Measurements from ENCODE around the gene UBE2J1. TPM values are rescaled to one million over a fixed set of nuclear protein-coding genes. Genes with fewer than 3 reads are reported as not detected.

UBE2J1 gene
- total and polyA plus RNA-seq, 9 of the 15 experiments (the other 6 are each of a cell fraction or from before 2014, with no cell fraction given) = 11.6 to 32.6 (median 22.0) TPM

DNA sequence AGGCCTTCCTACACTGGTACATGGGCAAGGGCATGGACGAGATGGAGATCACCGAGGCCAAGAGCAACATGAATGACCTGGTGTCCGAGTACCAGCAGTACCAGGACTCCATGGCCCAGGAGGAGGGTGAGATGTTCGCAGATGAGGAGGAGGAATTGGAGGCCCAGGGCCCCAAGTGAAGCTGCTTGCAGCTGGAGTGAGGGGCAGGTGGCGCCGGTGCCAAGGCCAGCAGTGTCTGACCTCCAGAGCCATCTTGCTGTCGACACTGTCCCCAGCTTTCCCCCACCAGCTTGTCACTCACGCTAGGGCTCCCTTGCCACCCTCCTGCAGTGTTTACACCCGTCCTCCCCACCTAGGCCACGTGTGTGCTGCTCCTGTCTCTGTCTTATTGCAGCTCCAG lies 49.6 kb downstream of the UBE2J1 start (continued):
- TF ChIP-seq ZNF282 (CRISPR knock-in tag; IDR thresholded peaks at IDR 0.05) (no peak), PHTF2 (CRISPR knock-in tag; IDR thresholded peaks at IDR 0.05) (no peak), ZNF143 (CRISPR knock-in tag; IDR thresholded peaks at IDR 0.05) (no peak)
- TF ChIP-seq, protein P1, sequence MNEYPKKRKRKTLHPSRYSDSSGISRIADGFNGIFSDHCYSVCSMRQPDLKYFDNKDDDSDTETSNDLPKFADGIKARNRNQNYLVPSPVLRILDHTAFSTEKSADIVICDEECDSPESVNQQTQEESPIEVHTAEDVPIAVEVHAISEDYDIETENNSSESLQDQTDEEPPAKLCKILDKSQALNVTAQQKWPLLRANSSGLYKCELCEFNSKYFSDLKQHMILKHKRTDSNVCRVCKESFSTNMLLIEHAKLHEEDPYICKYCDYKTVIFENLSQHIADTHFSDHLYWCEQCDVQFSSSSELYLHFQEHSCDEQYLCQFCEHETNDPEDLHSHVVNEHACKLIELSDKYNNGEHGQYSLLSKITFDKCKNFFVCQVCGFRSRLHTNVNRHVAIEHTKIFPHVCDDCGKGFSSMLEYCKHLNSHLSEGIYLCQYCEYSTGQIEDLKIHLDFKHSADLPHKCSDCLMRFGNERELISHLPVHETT (CRISPR knock-in tag; conservative IDR thresholded peaks at IDR 0.05 in 1 of 2, IDR thresholded peaks at IDR 0.05 in 1 of 2) = no peak

DNA sequence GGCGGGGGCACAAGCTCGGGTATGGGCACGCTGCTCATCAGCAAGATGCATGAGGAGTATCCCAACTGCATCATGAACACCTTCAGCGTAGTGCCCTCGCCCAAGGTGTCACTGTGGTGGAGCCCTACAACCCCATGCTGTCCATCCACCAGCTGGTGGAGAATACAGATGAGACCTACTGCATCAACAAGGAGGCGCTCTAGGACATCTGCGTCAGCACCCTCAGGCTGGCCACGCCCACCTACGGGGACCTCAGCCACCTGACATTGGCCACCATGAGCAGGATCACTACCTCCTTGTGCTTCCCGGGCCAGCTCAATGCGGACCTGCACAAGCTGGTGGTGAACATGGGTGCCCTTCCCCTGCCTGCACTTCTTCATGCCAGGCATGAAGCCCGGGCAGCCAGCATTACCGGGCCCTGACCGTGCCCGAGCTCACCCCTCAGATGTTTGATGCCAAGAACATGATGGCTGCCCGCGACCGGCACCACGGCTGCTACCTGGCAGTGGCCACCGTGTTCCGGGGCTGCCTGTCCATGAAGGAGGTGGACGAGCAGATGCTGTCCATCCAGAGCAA lies 50.2 kb downstream of the UBE2J1 start:
- no peaks in the 10 kb centered on the region for H3K79me2 ChIP-seq (ENCODE audit: control insufficient read depth, insufficient read depth, low read length)
- no peaks in the 10 kb centered on the region for H3K36me3 ChIP-seq (ENCODE audit: control insufficient read depth, insufficient read depth, low read length)
- peaks cover 0 to 12% of the 10 kb centered on the region in 2 experiments; a peak in 3 of 5 replicates for H3K4me1 ChIP-seq (replicated peaks in 1 of 2; ENCODE audit: control insufficient read depth in 2 of 2, insufficient read depth in 2 of 2, low read length in 2 of 2)
- ATAC-seq (peak; percentile 96), DNase-seq (ENCODE audit: extremely low read depth in 1 of 4, low spot score in 3 of 4) (peak; percentile 48 to 57 (median 52)), FAIRE-seq (peak; percentile 23)
- H4K20me1 ChIP-seq (replicated peaks; ENCODE audit: control insufficient read depth, insufficient read depth, low read length) = no peaks in the 10 kb centered on the region
- in situ Hi-C loops (cut with MboI) = no loop called here
- H3K27ac ChIP-seq (ENCODE audit: extremely low read depth, low read depth, low read length) = no peak overlapping the region
- H3K9ac ChIP-seq (ENCODE audit: insufficient read depth in 1 of 2, low read depth in 2 of 2, low read length in 2 of 2) = no peak overlapping the region; a peak in 1 of 4 replicates
- intact Hi-C loops (cut with micrococcal nuclease) = no loop called here
- H3K9me1 ChIP-seq (ENCODE audit: control insufficient read depth, insufficient read depth, low read length) = no peaks in the 10 kb centered on the region
- peaks cover 6 to 31% of the 10 kb centered on the region in 2 experiments; a peak in 3 of 5 replicates for H3K27me3 ChIP-seq (ENCODE audit: control insufficient read depth in 2 of 2, insufficient read depth in 2 of 2, low read length in 2 of 2)
- 11% methylated on average over 19 of the region's 22 CpGs for WGBS (ENCODE audit: insufficient coverage, low coverage, missing lambda C conversion rate)
- ChIA-PET POLR2A (interaction anchor here (0.6 to 1.3 kb wide), 5 partner anchors 9 to 287 kb away, joined by 3 to 6 read pairs (median 3); no protein-coding TSS in a partner anchor), CTCF (ENCODE audit: low intra/inter-chr PET ratio) (no interaction called here)
- no peaks in the 10 kb centered on the region for H3K9me3 ChIP-seq (replicated peaks; ENCODE audit: control insufficient read depth, insufficient read depth, low read depth, low read length)
- no TSS peak for BruUV-seq (replicated peaks)
- peak overlapping the region; percentile 43; the same call in 1 of the 2 replicates for H2AFZ ChIP-seq (ENCODE audit: low read depth, low read length)
- peak overlapping the region; percentile 6; the same call in 1 of the 2 replicates for H3K4me2 ChIP-seq (ENCODE audit: insufficient read depth, low read length)
- H3K4me3 ChIP-seq = no peak overlapping the region
- TF ChIP-seq CREM (IDR thresholded peaks at IDR 0.05; ENCODE audit: low read depth) = peak; percentile 77
- TF ChIP-seq, protein P2, sequence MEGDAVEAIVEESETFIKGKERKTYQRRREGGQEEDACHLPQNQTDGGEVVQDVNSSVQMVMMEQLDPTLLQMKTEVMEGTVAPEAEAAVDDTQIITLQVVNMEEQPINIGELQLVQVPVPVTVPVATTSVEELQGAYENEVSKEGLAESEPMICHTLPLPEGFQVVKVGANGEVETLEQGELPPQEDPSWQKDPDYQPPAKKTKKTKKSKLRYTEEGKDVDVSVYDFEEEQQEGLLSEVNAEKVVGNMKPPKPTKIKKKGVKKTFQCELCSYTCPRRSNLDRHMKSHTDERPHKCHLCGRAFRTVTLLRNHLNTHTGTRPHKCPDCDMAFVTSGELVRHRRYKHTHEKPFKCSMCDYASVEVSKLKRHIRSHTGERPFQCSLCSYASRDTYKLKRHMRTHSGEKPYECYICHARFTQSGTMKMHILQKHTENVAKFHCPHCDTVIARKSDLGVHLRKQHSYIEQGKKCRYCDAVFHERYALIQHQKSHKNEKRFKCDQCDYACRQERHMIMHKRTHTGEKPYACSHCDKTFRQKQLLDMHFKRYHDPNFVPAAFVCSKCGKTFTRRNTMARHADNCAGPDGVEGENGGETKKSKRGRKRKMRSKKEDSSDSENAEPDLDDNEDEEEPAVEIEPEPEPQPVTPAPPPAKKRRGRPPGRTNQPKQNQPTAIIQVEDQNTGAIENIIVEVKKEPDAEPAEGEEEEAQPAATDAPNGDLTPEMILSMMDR (IDR thresholded peaks at IDR 0.05 in 2 of 3, conservative IDR thresholded peaks at IDR 0.05 in 1 of 3; ENCODE audit: insufficient read depth in 2 of 3, low read depth in 1 of 3, low read length in 3 of 3) = peak; percentile 45 to 57 (median 49)
- TF ChIP-seq RAD21 (CRISPR knock-in tag; conservative IDR thresholded peaks at IDR 0.05 in 1 of 2, IDR thresholded peaks at IDR 0.05 in 1 of 2) = 0 out of 4 replicates have a peak, but pooled peaks of 1 of the 2 experiments have one; percentile 15
- peak; percentile 50 for TF ChIP-seq CREB1 (IDR thresholded peaks at IDR 0.05)
- TF ChIP-seq CREB1 (CRISPR knock-in tag; IDR thresholded peaks at IDR 0.05) = 0 out of 2 replicates have a peak, but pooled peaks have one; percentile 35
- 0 out of 4 replicates have a peak, but pooled peaks of 1 of the 2 experiments have one; percentile 18 for TF ChIP-seq RCOR1 (IDR thresholded peaks at IDR 0.05; ENCODE audit: borderline replicate concordance in 1 of 2, low read depth in 2 of 2, low read length in 2 of 2)
- peak; percentile 60; the same call in 1 of the 2 replicates for TF ChIP-seq KLF13 (tag; IDR thresholded peaks at IDR 0.05; ENCODE audit: borderline replicate concordance, low read depth)
- TF ChIP-seq NFATC3 (IDR thresholded peaks at IDR 0.05) = no peak
- TF ChIP-seq, protein P3, sequence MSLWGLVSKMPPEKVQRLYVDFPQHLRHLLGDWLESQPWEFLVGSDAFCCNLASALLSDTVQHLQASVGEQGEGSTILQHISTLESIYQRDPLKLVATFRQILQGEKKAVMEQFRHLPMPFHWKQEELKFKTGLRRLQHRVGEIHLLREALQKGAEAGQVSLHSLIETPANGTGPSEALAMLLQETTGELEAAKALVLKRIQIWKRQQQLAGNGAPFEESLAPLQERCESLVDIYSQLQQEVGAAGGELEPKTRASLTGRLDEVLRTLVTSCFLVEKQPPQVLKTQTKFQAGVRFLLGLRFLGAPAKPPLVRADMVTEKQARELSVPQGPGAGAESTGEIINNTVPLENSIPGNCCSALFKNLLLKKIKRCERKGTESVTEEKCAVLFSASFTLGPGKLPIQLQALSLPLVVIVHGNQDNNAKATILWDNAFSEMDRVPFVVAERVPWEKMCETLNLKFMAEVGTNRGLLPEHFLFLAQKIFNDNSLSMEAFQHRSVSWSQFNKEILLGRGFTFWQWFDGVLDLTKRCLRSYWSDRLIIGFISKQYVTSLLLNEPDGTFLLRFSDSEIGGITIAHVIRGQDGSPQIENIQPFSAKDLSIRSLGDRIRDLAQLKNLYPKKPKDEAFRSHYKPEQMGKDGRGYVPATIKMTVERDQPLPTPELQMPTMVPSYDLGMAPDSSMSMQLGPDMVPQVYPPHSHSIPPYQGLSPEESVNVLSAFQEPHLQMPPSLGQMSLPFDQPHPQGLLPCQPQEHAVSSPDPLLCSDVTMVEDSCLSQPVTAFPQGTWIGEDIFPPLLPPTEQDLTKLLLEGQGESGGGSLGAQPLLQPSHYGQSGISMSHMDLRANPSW (CRISPR knock-in tag; IDR thresholded peaks at IDR 0.05) = no peak
- TF ChIP-seq MBD2 (IDR thresholded peaks at IDR 0.05; ENCODE audit: borderline replicate concordance, low read depth) = no peak
